Heart left ventricle (tissue), 13 donors: ENCODE results near the gene CLEC12A.

Source experiments
- CTCF ChIP-seq, 12 donors: fragments of 200-600 bp; sonication (generic) in 4 of 12; IDR thresholded peaks; one replicate each; pipeline versions ENCODE4 v1.5.0 to v1.8.0; 2018 to 2022; ENCODE audit warnings: antibody characterized with exemption in 12 of 12, mild to moderate bottlenecking in 5 of 12
- POLR2A ChIP-seq, 2 donors: fragments of 450-650 bp; IDR thresholded peaks; one replicate each; pipeline ENCODE4 v1.6.1; 2017; ENCODE audit warnings: antibody characterized with exemption in 2 of 2, mild to moderate bottlenecking in 2 of 2, moderate library complexity in 2 of 2
- donor health status: ischemic (EF 13 %, LVEDD 7.1; RV severe dilation, severe dysfunction).
- donor health status: DM: no; HTN: yes; CAD: no.
- donor health status: DM: no; HTN: no; CAD: no.
- donor health status: ischemic (EF 25% LVEDD 6.9; RV normal size, moderate dysfunction).
- donor health status: ischemic (EF 25% LVEDD 5.7; RV mildly dilated, moderate dysfunction).
- donor health status: ischemic (EF 35%, LVEDD 5.7; RV mildly dilated, moderate dysfunction).
- donor health status: nonischemic (EF 11% LVEDD 7.7; RV severe dilation, severe dysfunction).
- donor health status: DM: yes; HTN: yes; CAD: no.
- donor health status: PGD.
- donor health status: ischemic (EF 29% LVEDD 5.4; RV normal size, mild dysfunction).
- donor health status: nonischemic (EF 23%, LVEDD 6.1; RV moderate dilation, normal function).

GRCh38 chr12:10018386-10018785, 47.2 kb downstream of the CLEC12A start:
- TF ChIP-seq POLR2A (IDR thresholded peaks at IDR 0.05) = no peak
- TF ChIP-seq CTCF (IDR thresholded peaks at IDR 0.05) = no peak
